Prostate gland (tissue), 2 donors: ENCODE data around the gene UNC93A. TPM values are rescaled to one million over a fixed set of nuclear protein-coding genes. Genes with fewer than 3 reads are reported as not detected.

ENCODE experiments used
- DNase-seq: peaks from one replicate; pipeline ENCODE4 v3.0.0-alpha.2; 2019; ENCODE audit warnings: low spot score
- H3K27ac ChIP-seq, 2 donors: fragments of 200-600 bp; sonication (generic); 2 replicates each; pipeline ENCODE4 v1.5.1; 2017 to 2019
- H3K27me3 ChIP-seq: fragments of 200-600 bp; sonication (generic); replicated peaks from 2 replicates; pipeline ENCODE4 v1.5.1; 2019; ENCODE audit not compliant: insufficient read depth
- H3K36me3 ChIP-seq, 2 donors: fragments of 200-600 bp; sonication (generic); 1 replicate in 1 of 2; 2 replicates in 1 of 2; pipeline versions ENCODE4 v1.5.1 to v1.8.1; 2017 to 2019
- H3K4me1 ChIP-seq: fragments of 200-600 bp; sonication (generic); replicated peaks from 2 replicates; pipeline ENCODE4 v1.5.1; 2019
- H3K4me3 ChIP-seq, 2 donors: fragments of 200-600 bp; sonication (generic); 2 replicates each; pipeline ENCODE4 v1.5.1; 2017 to 2019
- H3K9me3 ChIP-seq: fragments of 200-600 bp; sonication (generic); 2 replicates; pipeline ENCODE4 v1.5.1; 2017
- CTCF ChIP-seq, 4 experiments: fragments of 200-600 bp in 2 of 4; fragments of 450-650 bp in 2 of 4; sonication (generic) in 2 of 4; IDR thresholded peaks; 1 replicate in 3 of 4; 2 replicates in 1 of 4; pipeline ENCODE4 v1.5.1; 2016 to 2019; ENCODE audit warnings: antibody characterized with exemption in 4 of 4, mild to moderate bottlenecking in 2 of 4, moderate library complexity in 2 of 4
- POLR2A ChIP-seq: fragments of 450-650 bp; IDR thresholded peaks from one replicate; pipeline ENCODE4 v1.6.1; 2016; ENCODE audit warnings: antibody characterized with exemption, mild to moderate bottlenecking
- POLR2AphosphoS5 ChIP-seq: sonication (generic); formaldehyde crosslinking; IDR thresholded peaks from one replicate; pipeline ENCODE4 v1.6.1; 2017; ENCODE audit warnings: antibody characterized with exemption
- WGBS: methylation state at CpG from one replicate; pipeline ENCODE4 v1.1.5; 2018; 5-methylcytosine and 5-hydroxymethylcytosine counted together
- intact Hi-C: fragments of 100-400 bp; cut with DNase I; formaldehyde crosslinking; loops from one replicate; pipeline ENCODE4 v1.14.2; 2022
- total RNA-seq, 2 donors: library from RNA; depleted of rRNA; stranded (reverse); fragments of >200 nt; gene quantifications; one replicate each; pipeline ENCODE4 v1.1.0, GENCODE V29; 2016

The UNC93A gene
- total RNA-seq, 2 donors from 2014 or later = 0.51 to 0.55 TPM

- TF ChIP-seq POLR2A (no peak), CTCF (IDR thresholded peaks at IDR 0.05) (no peak), POLR2AphosphoS5 (no peak)
- H3K4me1 ChIP-seq = no peaks in the 10 kb centered on the region
- DNase-seq = no peak
- no peaks in the 10 kb centered on the region for H3K36me3 ChIP-seq
- H3K27ac ChIP-seq = no peak overlapping the region
- 95% methylated on average over 13 of the region's 13 CpGs for WGBS
- no peak overlapping the region for H3K4me3 ChIP-seq
- H3K9me3 ChIP-seq = no peaks in the 10 kb centered on the region
- H3K27me3 ChIP-seq = no peaks in the 10 kb centered on the region
- intact Hi-C loops = no loop called here
Measured at GRCh38 chr6:167293590-167294091, 2.5 kb downstream of the UNC93A start.

- Histone ChIP-seq H3K27me3 (no peaks in the 10 kb centered on the region), H3K9me3 (no peaks in the 10 kb centered on the region), H3K36me3 (no peaks in the 10 kb centered on the region), H3K27ac (no peak overlapping the region), H3K4me3 (no peak overlapping the region), H3K4me1 (no peaks in the 10 kb centered on the region)
- intact Hi-C loops = no loop called here
- no peak for DNase-seq
- TF ChIP-seq POLR2AphosphoS5 (no peak), CTCF (IDR thresholded peaks at IDR 0.05) (no peak), POLR2A (no peak)
- 94% methylated on average over 12 of the region's 12 CpGs for WGBS
Measured at GRCh38 chr6:167294241-167294640, 3.1 kb downstream of the UNC93A start.

- TF ChIP-seq POLR2AphosphoS5 (no peak), CTCF (IDR thresholded peaks at IDR 0.05) (no peak), POLR2A (no peak)
- H3K36me3 ChIP-seq = no peaks in the 10 kb centered on the region
- no peaks in the 10 kb centered on the region for H3K9me3 ChIP-seq
- no peaks in the 10 kb centered on the region for H3K27me3 ChIP-seq
- no peak for DNase-seq
- H3K27ac ChIP-seq = no peak overlapping the region
- 93% methylated on average over 38 of the region's 38 CpGs for WGBS
- H3K4me3 ChIP-seq = no peak overlapping the region
- H3K4me1 ChIP-seq = no peaks in the 10 kb centered on the region
- intact Hi-C loops = no loop called here
Measured at GRCh38 chr6:167294651-167295494, 3.8 kb downstream of the UNC93A start.

GRCh38 chr6:167295495-167296292 lies 4.6 kb downstream of the UNC93A start:
- Histone ChIP-seq H3K27ac (no peak overlapping the region), H3K4me3 (no peak overlapping the region), H3K27me3 (no peaks in the 10 kb centered on the region), H3K4me1 (no peaks in the 10 kb centered on the region), H3K36me3 (no peaks in the 10 kb centered on the region), H3K9me3 (no peaks in the 10 kb centered on the region)
- DNase-seq = no peak
- 95% methylated on average over 43 of the region's 43 CpGs for WGBS
- intact Hi-C loops = no loop called here
- no peak for TF ChIP-seq POLR2A
- no peak for TF ChIP-seq POLR2AphosphoS5
- no peak for TF ChIP-seq CTCF (IDR thresholded peaks at IDR 0.05)
